Fibroblast of lung (primary cell): Measurements from ENCODE around the gene FAM184B. TPM values are rescaled to one million over a fixed set of nuclear protein-coding genes. Genes with fewer than 3 reads are reported as not detected.

Experiments used
- DNase-seq, 2 donors: peaks; one replicate each; pipeline versions ENCODE4 v3.0.0 to v3.0.0-alpha.2; 2010; ENCODE audit warnings: low read depth in 2 of 2
- H2AFZ ChIP-seq: 2 replicates; pipeline ENCODE4 v1.5.1; 2012; ENCODE audit warnings: low read length, control low read depth, inconsistent platforms
- H3K27ac ChIP-seq: 2 replicates; pipeline ENCODE4 v1.5.1; 2011; ENCODE audit warnings: low read length, control low read depth; ENCODE audit not compliant: insufficient read depth
- H3K27me3 ChIP-seq: 2 replicates; pipeline ENCODE4 v1.5.1; 2011; ENCODE audit warnings: mild to moderate bottlenecking, low read length; ENCODE audit not compliant: control insufficient read depth, insufficient read depth
- H3K36me3 ChIP-seq: 2 replicates; pipeline ENCODE4 v1.5.1; 2011; ENCODE audit warnings: low read length; ENCODE audit not compliant: control insufficient read depth, insufficient read depth
- H3K4me1 ChIP-seq: 2 replicates; pipeline ENCODE4 v1.5.1; 2011; ENCODE audit warnings: low read length; ENCODE audit not compliant: control insufficient read depth, insufficient read depth; ENCODE audit errors: extremely low read depth
- H3K4me2 ChIP-seq: 2 replicates; pipeline ENCODE4 v1.5.1; 2011; ENCODE audit warnings: low read length, control low read depth; ENCODE audit not compliant: insufficient read depth; ENCODE audit errors: extremely low read depth
- H3K4me3 ChIP-seq, 4 experiments: fragments of 200-600 bp in 1 of 4; sonication (generic) in 1 of 4; replicated peaks in 1 of 4; 2 replicates each; pipeline ENCODE4 v1.5.1; 2011 to 2016; ENCODE audit warnings: low read length in 4 of 4, low read depth in 3 of 4, mild to moderate bottlenecking in 3 of 4, control low read depth in 2 of 4, inconsistent platforms in 1 of 4, mixed read lengths in 1 of 4; ENCODE audit not compliant: insufficient read depth in 1 of 4; ENCODE audit errors: control extremely low read depth in 1 of 4
- H3K79me2 ChIP-seq: 2 replicates; pipeline ENCODE4 v1.5.1; 2012; ENCODE audit warnings: mild to moderate bottlenecking, low read length, inconsistent platforms; ENCODE audit not compliant: control insufficient read depth, insufficient read depth
- H3K9ac ChIP-seq: 2 replicates; pipeline ENCODE4 v1.5.1; 2011; ENCODE audit warnings: mild to moderate bottlenecking, low read length, control low read depth; ENCODE audit not compliant: insufficient read depth
- H3K9me3 ChIP-seq: 2 replicates; pipeline ENCODE4 v1.5.1; 2012; ENCODE audit warnings: low read depth, low read length; ENCODE audit not compliant: control insufficient read depth, insufficient read depth
- H4K20me1 ChIP-seq: 2 replicates; pipeline ENCODE4 v1.5.1; 2011; ENCODE audit warnings: low read length; ENCODE audit not compliant: control insufficient read depth, insufficient read depth; ENCODE audit errors: extremely low read depth
- EZH2 ChIP-seq: IDR thresholded peaks from 2 replicates; pipeline ENCODE4 v1.5.1; 2012; ENCODE audit warnings: low read length, control low read depth, mild to moderate bottlenecking; ENCODE audit errors: missing control alignments
- polyA plus RNA-seq, 2 donors: library from polyadenylated mRNA; depleted of rRNA in 1 of 2; stranded (reverse) in 1 of 2; unstranded in 1 of 2; fragments of >200 nt; gene quantifications; 2 replicates each; pipeline ENCODE4 v1.2.1, GENCODE V29; 2011 to 2012; ENCODE audit warnings: missing spikeins in 1 of 2
- total RNA-seq: library from RNA; depleted of rRNA; stranded (reverse); fragments of >200 nt; gene quantifications from 2 replicates; pipeline ENCODE4 v1.2.1, GENCODE V29; 2014
- TF ChIP-seq, protein P1 (sequence below), 2 donors: IDR thresholded peaks in 1 of 2; conservative IDR thresholded peaks in 1 of 2; 1 replicate in 1 of 2; 2 replicates in 1 of 2; pipeline ENCODE4 v1.5.1; 2011 to 2012; ENCODE audit warnings: low read length in 2 of 2, control low read depth in 1 of 2, inconsistent platforms in 1 of 2, low read depth in 1 of 2, mild to moderate bottlenecking in 1 of 2

The FAM184B gene
- total and polyA plus RNA-seq, 2 donors (not counting 1 experiment from before 2014, with no cell fraction given), result not detected

DNA sequence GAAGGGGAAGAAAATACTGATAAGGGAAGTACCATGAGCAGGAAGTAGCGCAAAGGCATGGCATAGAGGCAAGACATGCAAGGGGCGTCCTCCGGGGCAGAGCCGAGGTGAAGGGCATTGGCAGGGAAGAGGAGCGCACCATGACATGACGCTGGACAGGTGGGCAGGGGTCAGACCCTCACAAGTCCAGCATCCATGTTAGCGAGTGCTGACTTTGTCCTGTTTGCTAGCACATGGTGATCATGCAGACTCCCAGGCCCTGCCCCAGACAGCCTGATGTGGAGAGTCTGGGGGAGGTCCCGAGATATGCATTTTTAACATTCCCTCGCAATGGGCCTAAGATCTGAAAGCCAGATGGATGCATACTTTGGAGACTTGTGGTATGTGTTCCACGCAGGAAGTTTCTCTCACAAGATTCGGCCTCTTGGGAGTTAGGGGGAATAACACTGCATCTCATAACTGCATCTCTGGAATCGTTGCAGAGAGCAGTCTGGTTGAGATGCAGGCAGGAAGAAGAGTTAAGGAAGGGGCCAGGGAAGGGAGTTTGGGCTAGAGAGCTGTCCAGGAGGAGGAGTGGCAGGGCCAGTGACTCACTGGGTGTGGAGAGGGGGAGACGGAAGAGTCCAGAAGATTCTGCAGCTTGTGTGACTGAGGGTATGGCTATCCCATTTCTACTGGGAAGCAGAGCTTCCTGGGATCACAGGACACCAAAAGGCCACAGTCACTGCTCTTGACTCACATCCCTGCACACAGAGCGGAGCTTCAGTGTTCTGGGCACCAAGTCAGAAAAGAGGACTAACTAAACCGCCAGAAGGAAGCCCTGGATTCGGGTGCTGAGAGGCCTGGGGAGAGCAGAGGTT is 59.7 kb downstream of the FAM184B start:
- TF ChIP-seq EZH2, result no peak
- TF ChIP-seq, protein P1, sequence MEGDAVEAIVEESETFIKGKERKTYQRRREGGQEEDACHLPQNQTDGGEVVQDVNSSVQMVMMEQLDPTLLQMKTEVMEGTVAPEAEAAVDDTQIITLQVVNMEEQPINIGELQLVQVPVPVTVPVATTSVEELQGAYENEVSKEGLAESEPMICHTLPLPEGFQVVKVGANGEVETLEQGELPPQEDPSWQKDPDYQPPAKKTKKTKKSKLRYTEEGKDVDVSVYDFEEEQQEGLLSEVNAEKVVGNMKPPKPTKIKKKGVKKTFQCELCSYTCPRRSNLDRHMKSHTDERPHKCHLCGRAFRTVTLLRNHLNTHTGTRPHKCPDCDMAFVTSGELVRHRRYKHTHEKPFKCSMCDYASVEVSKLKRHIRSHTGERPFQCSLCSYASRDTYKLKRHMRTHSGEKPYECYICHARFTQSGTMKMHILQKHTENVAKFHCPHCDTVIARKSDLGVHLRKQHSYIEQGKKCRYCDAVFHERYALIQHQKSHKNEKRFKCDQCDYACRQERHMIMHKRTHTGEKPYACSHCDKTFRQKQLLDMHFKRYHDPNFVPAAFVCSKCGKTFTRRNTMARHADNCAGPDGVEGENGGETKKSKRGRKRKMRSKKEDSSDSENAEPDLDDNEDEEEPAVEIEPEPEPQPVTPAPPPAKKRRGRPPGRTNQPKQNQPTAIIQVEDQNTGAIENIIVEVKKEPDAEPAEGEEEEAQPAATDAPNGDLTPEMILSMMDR (conservative IDR thresholded peaks at IDR 0.05 in 1 of 2, IDR thresholded peaks at IDR 0.05 in 1 of 2; ENCODE audit: low read depth in 1 of 2, low read length in 2 of 2), result no peak
- Histone ChIP-seq H4K20me1 (no peaks in the 10 kb centered on the region), H3K4me3 (no peak overlapping the region), H3K4me2 (no peak overlapping the region), H3K79me2 (no peaks in the 10 kb centered on the region), H3K9me3 (no peaks in the 10 kb centered on the region), H3K27me3 (no peaks in the 10 kb centered on the region), H3K4me1 (peaks cover 3% of the 10 kb centered on the region), H3K9ac (no peak overlapping the region), H2AFZ (peak overlapping the region; percentile 52), H3K27ac (peak overlapping the region; percentile 12), H3K36me3 (no peaks in the 10 kb centered on the region)
- peak in 1 of 2 donors; percentile 54 for DNase-seq

DNA sequence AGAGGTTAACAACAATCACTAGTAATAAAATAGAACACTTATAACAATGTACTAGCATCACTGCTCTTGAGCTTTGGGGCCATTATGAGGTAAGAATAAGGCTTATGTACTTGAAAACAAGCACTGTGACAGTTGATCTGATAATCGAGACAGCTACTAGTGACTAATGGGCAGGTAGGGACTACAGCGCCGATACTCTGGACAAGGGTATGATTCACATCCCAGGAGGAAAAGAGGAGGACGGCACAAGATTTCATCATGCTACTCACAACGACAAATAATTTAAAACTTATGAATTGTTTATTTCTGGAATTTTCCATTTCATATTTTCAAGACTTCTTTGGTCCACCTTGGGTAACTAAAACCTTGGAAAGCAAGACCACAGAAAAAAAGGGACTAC is 62.3 kb downstream of the FAM184B start:
- H3K4me1 ChIP-seq, result peaks cover 3% of the 10 kb centered on the region
- TF ChIP-seq EZH2, result no peak
- TF ChIP-seq, protein P1 (conservative IDR thresholded peaks at IDR 0.05 in 1 of 2, IDR thresholded peaks at IDR 0.05 in 1 of 2; ENCODE audit: low read depth in 1 of 2, low read length in 2 of 2), result no peak
- H3K27ac ChIP-seq, result no peak overlapping the region
- no peak overlapping the region for H3K4me2 ChIP-seq
- no peaks in the 10 kb centered on the region for H3K36me3 ChIP-seq
- H4K20me1 ChIP-seq, result no peaks in the 10 kb centered on the region
- DNase-seq, result peak in 1 of 2 donors; percentile 2
- H3K79me2 ChIP-seq, result no peaks in the 10 kb centered on the region
- no peak overlapping the region for H2AFZ ChIP-seq
- H3K9ac ChIP-seq, result no peak overlapping the region
- no peak overlapping the region for H3K4me3 ChIP-seq
- no peaks in the 10 kb centered on the region for H3K9me3 ChIP-seq
- no peaks in the 10 kb centered on the region for H3K27me3 ChIP-seq

DNA sequence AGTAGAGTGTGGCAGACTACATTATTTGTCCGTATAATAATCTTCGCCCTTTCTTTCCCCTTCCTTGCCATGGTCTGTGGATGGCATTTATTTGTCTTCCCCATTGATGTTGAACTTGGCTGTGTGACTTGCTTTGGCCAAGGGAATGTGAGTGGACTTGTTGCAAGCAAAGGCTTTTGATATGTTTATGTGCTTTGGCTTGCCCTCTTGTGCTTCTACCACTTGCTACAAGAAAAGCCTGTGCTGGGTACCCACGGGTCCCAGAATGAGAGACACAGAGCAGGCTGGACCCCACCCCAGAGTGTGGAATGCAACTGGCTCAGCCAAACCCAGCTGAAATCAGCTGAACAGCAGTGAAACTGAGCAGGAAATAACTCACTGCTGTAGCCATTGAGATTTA is 63.0 kb downstream of the FAM184B start:
- Histone ChIP-seq H3K27me3 (no peaks in the 10 kb centered on the region), H4K20me1 (no peaks in the 10 kb centered on the region), H3K4me1 (peaks cover 3% of the 10 kb centered on the region), H3K79me2 (no peaks in the 10 kb centered on the region), H3K4me2 (no peak overlapping the region), H3K27ac (no peak overlapping the region), H3K4me3 (no peak overlapping the region), H3K9ac (no peak overlapping the region), H3K9me3 (no peaks in the 10 kb centered on the region), H3K36me3 (no peaks in the 10 kb centered on the region), H2AFZ (no peak overlapping the region)
- DNase-seq, result no peak
- TF ChIP-seq, protein P1 (conservative IDR thresholded peaks at IDR 0.05 in 1 of 2, IDR thresholded peaks at IDR 0.05 in 1 of 2; ENCODE audit: low read depth in 1 of 2, low read length in 2 of 2), result no peak
- TF ChIP-seq EZH2, result no peak
